ENCODE measurements around the gene TRPV2. TPM values are rescaled to one million over a fixed set of nuclear protein-coding genes. Genes with fewer than 3 reads are reported as not detected.

Gene TRPV2
- total RNA-seq, 1 donor from 2014 or later: 8.4 TPM

DNA sequence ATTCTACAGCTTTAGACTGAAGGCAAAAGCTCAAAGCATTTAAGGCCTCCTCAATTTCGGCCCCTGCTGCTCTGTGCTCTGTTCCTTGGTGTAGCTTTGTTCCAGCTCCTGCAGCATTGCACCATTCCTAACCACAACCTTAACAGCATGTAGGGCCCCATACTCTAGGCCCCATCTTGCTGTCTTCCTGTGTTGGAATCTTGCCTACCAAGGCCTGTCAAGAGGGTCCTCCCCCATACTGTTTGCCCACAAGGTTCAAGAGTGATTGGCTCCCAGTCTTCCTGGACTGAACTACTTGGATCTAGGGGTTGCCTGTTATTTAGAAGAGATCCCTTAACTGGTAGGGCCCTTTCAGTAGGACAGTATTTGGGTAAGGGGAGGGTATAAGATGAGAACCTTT, 26.8 kb downstream of the TRPV2 start:
- no peak overlapping the region for H3K27ac ChIP-seq (ENCODE audit: low read depth, low read length)
- peaks cover 35 to 42% (median 41%) of the 10 kb centered on the region in 3 donors for H3K36me3 ChIP-seq (ENCODE audit: control insufficient read depth in 3 of 3, insufficient read depth in 3 of 3, low read length in 3 of 3)
- peak overlapping the region in 1 of 3 donors; percentile 14 for H3K9ac ChIP-seq (ENCODE audit: low read depth in 1 of 3, low read length in 3 of 3)
- H3K4me3 ChIP-seq (ENCODE audit: low read length in 3 of 3): no peak overlapping the region
- peaks cover 25 to 64% (median 32%) of the 10 kb centered on the region in 3 donors for H3K4me1 ChIP-seq (ENCODE audit: control insufficient read depth in 3 of 3, insufficient read depth in 3 of 3, low read length in 3 of 3)
- H3K9me3 ChIP-seq (ENCODE audit: control insufficient read depth in 3 of 3, low read length in 3 of 3): no peaks in the 10 kb centered on the region
- no peaks in the 10 kb centered on the region for H3K27me3 ChIP-seq (ENCODE audit: control insufficient read depth in 3 of 3, insufficient read depth in 3 of 3, low read length in 3 of 3)

DNA sequence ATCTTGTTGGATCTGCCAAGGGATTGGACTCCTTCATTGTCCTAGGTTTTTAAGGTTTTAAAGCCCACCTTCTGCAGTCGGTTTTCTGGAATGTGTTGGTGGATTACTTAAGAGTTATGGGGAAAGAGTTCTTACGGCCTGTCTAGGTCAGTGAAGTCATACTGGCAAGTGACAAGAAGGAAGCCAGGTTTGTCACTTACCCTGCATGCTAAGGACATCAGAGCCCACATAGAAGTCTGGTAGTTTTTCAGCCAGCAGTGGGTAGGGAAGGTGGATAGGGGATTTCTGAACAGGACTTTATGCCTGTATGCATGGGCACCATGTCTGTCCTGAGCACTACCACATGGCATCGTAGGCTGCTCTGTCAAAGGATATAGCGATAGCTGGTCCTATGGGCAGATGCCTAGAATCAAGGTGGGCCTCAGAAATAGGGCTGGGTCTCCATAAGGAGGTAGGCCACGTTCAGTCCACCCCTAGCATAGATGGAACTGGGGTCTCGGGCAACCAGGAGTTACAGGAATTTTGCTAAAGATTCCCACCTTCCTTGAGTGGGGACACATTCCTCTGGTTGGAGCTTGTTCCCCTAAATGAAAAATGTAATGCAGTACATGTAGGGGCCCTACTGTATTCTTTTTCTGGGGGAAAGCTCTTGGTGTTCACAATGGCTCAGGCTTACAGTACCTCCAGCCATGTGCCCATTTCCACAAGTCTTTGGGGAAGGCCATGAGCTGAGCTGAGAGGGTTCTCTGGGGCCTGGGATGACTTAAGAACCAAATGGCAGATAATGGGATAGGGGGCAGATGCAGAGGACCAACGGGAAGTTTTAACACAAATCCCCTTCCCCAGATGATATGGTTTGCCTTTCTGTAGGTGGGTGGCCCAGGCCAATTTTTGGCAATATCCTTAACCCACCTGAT, 27.5 kb downstream of the TRPV2 start:
- H3K27me3 ChIP-seq (ENCODE audit: control insufficient read depth in 3 of 3, insufficient read depth in 3 of 3, low read length in 3 of 3): no peaks in the 10 kb centered on the region
- H3K9me3 ChIP-seq (ENCODE audit: control insufficient read depth in 3 of 3, low read length in 3 of 3): no peaks in the 10 kb centered on the region
- H3K4me3 ChIP-seq (ENCODE audit: low read length in 3 of 3): no peak overlapping the region
- peaks cover 35 to 45% (median 41%) of the 10 kb centered on the region in 3 donors for H3K36me3 ChIP-seq (ENCODE audit: control insufficient read depth in 3 of 3, insufficient read depth in 3 of 3, low read length in 3 of 3)
- H3K27ac ChIP-seq (ENCODE audit: low read depth, low read length): no peak overlapping the region
- peaks cover 25 to 64% (median 32%) of the 10 kb centered on the region in 3 donors for H3K4me1 ChIP-seq (ENCODE audit: control insufficient read depth in 3 of 3, insufficient read depth in 3 of 3, low read length in 3 of 3)
- H3K9ac ChIP-seq (ENCODE audit: low read depth in 1 of 3, low read length in 3 of 3): peak overlapping the region in 1 of 3 donors; percentile 14

GRCh38 chr17:16443511-16444257, 28.3 kb downstream of the TRPV2 start:
- Histone ChIP-seq H3K9ac (ENCODE audit: low read depth in 1 of 3, low read length in 3 of 3) (peak overlapping the region in 1 of 3 donors; percentile 16), H3K36me3 (ENCODE audit: control insufficient read depth in 3 of 3, insufficient read depth in 3 of 3, low read length in 3 of 3) (peaks cover 39 to 51% (median 41%) of the 10 kb centered on the region in 3 donors)

GRCh38 chr17:16444258-16444886, 29.0 kb downstream of the TRPV2 start:
- Histone ChIP-seq H3K9me3 (ENCODE audit: control insufficient read depth in 3 of 3, low read length in 3 of 3) (no peaks in the 10 kb centered on the region), H3K36me3 (ENCODE audit: control insufficient read depth in 3 of 3, insufficient read depth in 3 of 3, low read length in 3 of 3) (peaks cover 45 to 53% (median 48%) of the 10 kb centered on the region in 3 donors), H3K4me1 (ENCODE audit: control insufficient read depth in 3 of 3, insufficient read depth in 3 of 3, low read length in 3 of 3) (peaks cover 22 to 53% (median 28%) of the 10 kb centered on the region in 3 donors), H3K27me3 (ENCODE audit: control insufficient read depth in 3 of 3, insufficient read depth in 3 of 3, low read length in 3 of 3) (no peaks in the 10 kb centered on the region), H3K4me3 (ENCODE audit: low read length in 3 of 3) (no peak overlapping the region), H3K9ac (ENCODE audit: low read depth in 1 of 3, low read length in 3 of 3) (no peak overlapping the region), H3K27ac (ENCODE audit: low read depth, low read length) (no peak overlapping the region)

More at GRCh38 chr17:16443511-16444257, 28.3 kb downstream of the TRPV2 start:
- Histone ChIP-seq H3K27ac (ENCODE audit: low read depth, low read length) (no peak overlapping the region), H3K9me3 (ENCODE audit: control insufficient read depth in 3 of 3, low read length in 3 of 3) (no peaks in the 10 kb centered on the region), H3K27me3 (ENCODE audit: control insufficient read depth in 3 of 3, insufficient read depth in 3 of 3, low read length in 3 of 3) (no peaks in the 10 kb centered on the region), H3K4me1 (ENCODE audit: control insufficient read depth in 3 of 3, insufficient read depth in 3 of 3, low read length in 3 of 3) (peaks cover 22 to 57% (median 28%) of the 10 kb centered on the region in 3 donors), H3K4me3 (ENCODE audit: low read length in 3 of 3) (no peak overlapping the region)

GRCh38 chr17:16446338-16446983, 31.1 kb downstream of the TRPV2 start:
- no peak overlapping the region for H3K27ac ChIP-seq (ENCODE audit: low read depth, low read length)
- peaks cover 8 to 32% (median 11%) of the 10 kb centered on the region in 3 donors for H3K4me1 ChIP-seq (ENCODE audit: control insufficient read depth in 3 of 3, insufficient read depth in 3 of 3, low read length in 3 of 3)
- peaks cover 40 to 46% (median 44%) of the 10 kb centered on the region in 3 donors for H3K36me3 ChIP-seq (ENCODE audit: control insufficient read depth in 3 of 3, insufficient read depth in 3 of 3, low read length in 3 of 3)
- no peaks in the 10 kb centered on the region for H3K27me3 ChIP-seq (ENCODE audit: control insufficient read depth in 3 of 3, insufficient read depth in 3 of 3, low read length in 3 of 3)
- peak overlapping the region in 1 of 3 donors; percentile 25 for H3K9ac ChIP-seq (ENCODE audit: low read depth in 1 of 3, low read length in 3 of 3)
- H3K9me3 ChIP-seq (ENCODE audit: control insufficient read depth in 3 of 3, low read length in 3 of 3): no peaks in the 10 kb centered on the region
- no peak overlapping the region for H3K4me3 ChIP-seq (ENCODE audit: low read length in 3 of 3)

GRCh38 chr17:16447676-16448075, 32.3 kb downstream of the TRPV2 start:
- Histone ChIP-seq H3K4me1 (ENCODE audit: control insufficient read depth in 3 of 3, insufficient read depth in 3 of 3, low read length in 3 of 3) (peaks cover 2 to 20% (median 7%) of the 10 kb centered on the region in 3 donors), H3K27me3 (ENCODE audit: control insufficient read depth in 3 of 3, insufficient read depth in 3 of 3, low read length in 3 of 3) (no peaks in the 10 kb centered on the region), H3K9me3 (ENCODE audit: control insufficient read depth in 3 of 3, low read length in 3 of 3) (no peaks in the 10 kb centered on the region), H3K4me3 (ENCODE audit: low read length in 3 of 3) (no peak overlapping the region), H3K27ac (ENCODE audit: low read depth, low read length) (no peak overlapping the region), H3K9ac (ENCODE audit: low read depth in 1 of 3, low read length in 3 of 3) (no peak overlapping the region), H3K36me3 (ENCODE audit: control insufficient read depth in 3 of 3, insufficient read depth in 3 of 3, low read length in 3 of 3) (peaks cover 30 to 34% (median 32%) of the 10 kb centered on the region in 3 donors)

DNA sequence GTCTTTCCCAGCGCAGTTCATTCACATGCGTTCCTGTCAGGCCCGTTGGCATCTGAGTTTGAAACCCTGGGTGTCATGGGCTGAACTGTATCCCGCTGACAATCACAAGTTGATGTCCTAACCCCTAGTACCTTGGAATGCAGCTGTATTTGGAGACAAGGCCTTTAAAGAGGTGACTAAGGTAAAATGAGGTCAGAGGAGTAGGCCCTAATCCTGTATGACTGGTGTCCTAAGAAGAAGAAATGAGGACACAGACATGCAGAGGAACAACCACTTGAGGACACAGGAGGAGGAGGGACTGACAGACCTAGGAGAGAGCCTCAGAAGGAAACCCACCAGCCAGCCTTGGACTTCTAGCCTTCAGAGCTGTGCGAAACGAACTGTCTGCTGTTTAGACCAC, 33.1 kb downstream of the TRPV2 start:
- no peak overlapping the region for H3K27ac ChIP-seq (ENCODE audit: low read depth, low read length)
- H3K4me3 ChIP-seq (ENCODE audit: low read length in 3 of 3): no peak overlapping the region
- no peaks in the 10 kb centered on the region for H3K9me3 ChIP-seq (ENCODE audit: control insufficient read depth in 3 of 3, low read length in 3 of 3)
- no peaks in the 10 kb centered on the region for H3K27me3 ChIP-seq (ENCODE audit: control insufficient read depth in 3 of 3, insufficient read depth in 3 of 3, low read length in 3 of 3)
- H3K36me3 ChIP-seq (ENCODE audit: control insufficient read depth in 3 of 3, insufficient read depth in 3 of 3, low read length in 3 of 3): peaks cover 22 to 27% (median 24%) of the 10 kb centered on the region in 3 donors
- H3K9ac ChIP-seq (ENCODE audit: low read depth in 1 of 3, low read length in 3 of 3): no peak overlapping the region
- H3K4me1 ChIP-seq (ENCODE audit: control insufficient read depth in 3 of 3, insufficient read depth in 3 of 3, low read length in 3 of 3): peaks cover 0 to 18% (median 7%) of the 10 kb centered on the region in 3 donors

DNA sequence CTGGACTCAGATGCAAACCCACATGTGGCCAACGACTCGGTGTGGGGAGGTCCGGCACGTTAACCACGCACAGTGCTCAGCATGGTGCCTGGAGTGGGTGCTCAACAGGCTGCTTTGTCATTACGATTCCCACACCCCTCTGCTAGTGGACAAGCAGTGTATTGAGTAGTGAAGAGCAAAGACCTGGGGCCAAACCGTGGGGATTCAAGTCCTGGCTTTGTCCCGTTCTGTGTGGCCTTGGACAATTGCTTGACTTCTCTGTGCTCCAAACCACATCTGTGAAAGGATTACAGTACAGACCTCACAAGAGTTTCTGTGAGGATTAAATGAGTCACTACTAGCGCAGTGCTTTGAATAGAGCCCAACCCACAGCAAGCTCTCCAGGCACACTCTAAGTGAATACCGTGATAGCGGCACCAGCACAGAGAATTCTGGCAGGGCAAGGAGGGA, 33.8 kb downstream of the TRPV2 start:
- Histone ChIP-seq H3K36me3 (ENCODE audit: control insufficient read depth in 3 of 3, insufficient read depth in 3 of 3, low read length in 3 of 3) (peaks cover 16 to 20% (median 18%) of the 10 kb centered on the region in 3 donors), H3K27ac (ENCODE audit: low read depth, low read length) (no peak overlapping the region), H3K4me3 (ENCODE audit: low read length in 3 of 3) (no peak overlapping the region), H3K9ac (ENCODE audit: low read depth in 1 of 3, low read length in 3 of 3) (no peak overlapping the region), H3K9me3 (ENCODE audit: control insufficient read depth in 3 of 3, low read length in 3 of 3) (no peaks in the 10 kb centered on the region), H3K27me3 (ENCODE audit: control insufficient read depth in 3 of 3, insufficient read depth in 3 of 3, low read length in 3 of 3) (no peaks in the 10 kb centered on the region), H3K4me1 (ENCODE audit: control insufficient read depth in 3 of 3, insufficient read depth in 3 of 3, low read length in 3 of 3) (peaks cover 0 to 13% (median 7%) of the 10 kb centered on the region in 3 donors)

GRCh38 chr17:16450028-16450427, 34.7 kb downstream of the TRPV2 start:
- peaks cover 0 to 9% (median 5%) of the 10 kb centered on the region in 3 donors for H3K4me1 ChIP-seq (ENCODE audit: control insufficient read depth in 3 of 3, insufficient read depth in 3 of 3, low read length in 3 of 3)
- no peak overlapping the region for H3K9ac ChIP-seq (ENCODE audit: low read depth in 1 of 3, low read length in 3 of 3)
- H3K27me3 ChIP-seq (ENCODE audit: control insufficient read depth in 3 of 3, insufficient read depth in 3 of 3, low read length in 3 of 3): no peaks in the 10 kb centered on the region
- H3K9me3 ChIP-seq (ENCODE audit: control insufficient read depth in 3 of 3, low read length in 3 of 3): no peaks in the 10 kb centered on the region
- H3K36me3 ChIP-seq (ENCODE audit: control insufficient read depth in 3 of 3, insufficient read depth in 3 of 3, low read length in 3 of 3): peaks cover 14 to 17% (median 14%) of the 10 kb centered on the region in 3 donors
- no peak overlapping the region for H3K4me3 ChIP-seq (ENCODE audit: low read length in 3 of 3)
- H3K27ac ChIP-seq (ENCODE audit: low read depth, low read length): no peak overlapping the region
